Smooth muscle cell (in vitro differentiated cells): ENCODE data around the gene TSACC. TPM values are rescaled to one million over a fixed set of nuclear protein-coding genes. Genes with fewer than 3 reads are reported as not detected.

ENCODE experiments used
- polyA plus RNA-seq: library from polyadenylated mRNA; unstranded; fragments of >200 nt; fragmentation: Nextera tagmentation; extraction: Ambion mirVana; gene quantifications from 2 replicates; pipeline ENCODE4 v1.2.1, GENCODE V29; 2016
- total RNA-seq: library from RNA; depleted of rRNA; stranded (reverse); fragments of >200 nt; gene quantifications from 2 replicates; pipeline ENCODE4 v1.2.3, GENCODE V29; 2014

TSACC gene
- total and polyA plus RNA-seq, 2 experiments from 2014 or later, result 0.54 TPM; not detected in 1

Other genes starting within 250 kb of the TSACC start
- gene LMNA, start 223.8 kb upstream of the TSACC start, total RNA-seq, result 237 and 256 TPM in 2 replicates
- gene LMNA, start 223.8 kb upstream of the TSACC start, polyA plus RNA-seq, result 626 and 674 TPM in 2 replicates
- gene SEMA4A, start 184.9 kb upstream of the TSACC start, total RNA-seq, result 2.1 and 5.0 TPM in 2 replicates
- gene SEMA4A, start 184.9 kb upstream of the TSACC start, polyA plus RNA-seq, result 2.2 and 4.2 TPM in 2 replicates
- 11.6 and 13.9 TPM in 2 replicates for gene SLC25A44, start 144.4 kb upstream of the TSACC start, total RNA-seq
- 11.4 and 17.7 TPM in 2 replicates for gene SLC25A44, start 144.4 kb upstream of the TSACC start, polyA plus RNA-seq
- gene PMF1, start 125.5 kb upstream of the TSACC start, total RNA-seq, result 51.4 and 59.2 TPM in 2 replicates
- gene PMF1, start 125.5 kb upstream of the TSACC start, polyA plus RNA-seq, result 82.5 and 87.4 TPM in 2 replicates
- 0.63 TPM in 1 of 2 replicates, not detected in the other for gene BGLAP, start 96.3 kb upstream of the TSACC start, total RNA-seq
- gene BGLAP, start 96.3 kb upstream of the TSACC start, polyA plus RNA-seq, result 0.62 and 2.9 TPM in 2 replicates
- gene PAQR6, start 90.5 kb upstream of the TSACC start, total RNA-seq, result 1.3 and 3.0 TPM in 2 replicates
- 2.7 and 4.4 TPM in 2 replicates for gene PAQR6, start 90.5 kb upstream of the TSACC start, polyA plus RNA-seq
- gene SMG5, start 55.7 kb upstream of the TSACC start, total RNA-seq, result 42.8 and 47.4 TPM in 2 replicates
- gene SMG5, start 55.7 kb upstream of the TSACC start, polyA plus RNA-seq, result 42.3 and 57.2 TPM in 2 replicates
- gene TMEM79, start 54.2 kb upstream of the TSACC start, total RNA-seq, result 2.5 and 8.9 TPM in 2 replicates
- 6.9 and 18.9 TPM in 2 replicates for gene TMEM79, start 54.2 kb upstream of the TSACC start, polyA plus RNA-seq
- gene GLMP, start 42.8 kb upstream of the TSACC start, total RNA-seq, result 62.4 and 89.8 TPM in 2 replicates
- 65.0 and 85.8 TPM in 2 replicates for gene GLMP, start 42.8 kb upstream of the TSACC start, polyA plus RNA-seq
- not detected in 2 replicates for gene VHLL, start 39.2 kb upstream of the TSACC start, total RNA-seq
- gene VHLL, start 39.2 kb upstream of the TSACC start, polyA plus RNA-seq, result not detected in 2 replicates
- 147 and 178 TPM in 2 replicates for gene CCT3, start 234 bp upstream of the TSACC start, total RNA-seq
- 179 and 182 TPM in 2 replicates for gene CCT3, start 234 bp upstream of the TSACC start, polyA plus RNA-seq
- gene RHBG, start 30.7 kb downstream of the TSACC start, total RNA-seq, result 0.63 TPM in 1 of 2 replicates, not detected in the other
- 0.09 TPM in 1 of 2 replicates, not detected in the other for gene RHBG, start 30.7 kb downstream of the TSACC start, polyA plus RNA-seq
- 23.2 and 24.3 TPM in 2 replicates for gene MEF2D, start 162.2 kb downstream of the TSACC start, total RNA-seq
- 40.5 and 45.6 TPM in 2 replicates for gene MEF2D, start 162.2 kb downstream of the TSACC start, polyA plus RNA-seq
- gene IQGAP3, start 234.0 kb downstream of the TSACC start, total RNA-seq, result 2.6 and 11.9 TPM in 2 replicates
- 2.9 and 3.6 TPM in 2 replicates for gene IQGAP3, start 234.0 kb downstream of the TSACC start, polyA plus RNA-seq
- gene TTC24, start 241.2 kb downstream of the TSACC start, total RNA-seq, result not detected in 2 replicates
- not detected in 2 replicates for gene TTC24, start 241.2 kb downstream of the TSACC start, polyA plus RNA-seq